OCI-M2 (cell line): ENCODE results near the gene SYCE1.
"Not testable (repeated sequence)": the region's sequence is repeated elsewhere in the genome, so short reads cannot be mapped to it uniquely, and the experiment has no call there.

Experiments
- DNase-seq: peaks from one replicate; lab custom pipeline; 2025; ENCODE audit not compliant: unreplicated experiment; lab: John Stamatoyannopoulos, UW

Gene SYCE1

DNA sequence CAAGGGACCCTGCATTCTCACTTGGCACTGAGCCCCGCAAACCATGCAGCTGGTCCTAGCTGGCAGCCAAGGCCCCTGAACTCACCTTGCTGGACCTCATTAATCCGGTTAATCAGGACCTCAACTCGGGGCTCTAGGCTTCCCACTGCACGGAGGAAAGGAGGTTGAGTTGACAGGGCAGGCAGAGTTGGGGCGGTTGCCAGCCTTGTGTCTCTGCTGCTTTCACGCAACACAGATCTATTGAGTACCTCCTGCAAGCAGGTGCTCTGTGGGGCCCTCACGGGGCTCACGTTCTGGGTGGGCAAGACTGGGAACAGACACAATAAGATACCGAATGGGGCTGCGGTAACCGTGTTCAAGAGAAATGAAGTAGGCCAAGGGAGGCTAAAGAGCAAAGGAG lies 6.2 kb downstream of the SYCE1 start:
- DNase-seq = no peak

- DNase-seq = no peak
These were observed 8.0 kb downstream of the SYCE1 start for GRCh38 chr10:133557381-133557780.

DNA sequence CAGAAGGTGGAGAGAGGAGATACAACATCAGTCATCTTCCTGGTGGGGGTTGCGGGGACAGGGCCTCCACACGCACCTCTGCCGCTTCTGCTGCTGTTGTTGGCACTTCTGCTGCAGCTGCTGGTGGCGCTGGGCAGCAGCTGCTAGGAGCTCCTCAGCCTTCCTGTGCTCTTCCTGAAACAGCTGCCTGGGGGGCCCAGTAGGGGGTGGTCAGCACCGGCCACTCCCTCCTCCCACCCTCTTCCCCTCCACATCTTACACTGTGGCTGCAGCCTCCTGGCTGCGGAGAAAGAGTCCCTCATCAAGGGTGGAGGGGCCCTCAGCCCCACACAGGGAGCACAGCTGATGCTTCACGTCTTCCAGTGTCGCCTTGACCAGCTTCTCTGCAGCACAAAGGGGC lies 9.9 kb downstream of the SYCE1 start:
- no peak for DNase-seq

- no peak for DNase-seq
These were observed 10.8 kb downstream of the SYCE1 start for GRCh38 chr10:133554600-133554999.

DNA sequence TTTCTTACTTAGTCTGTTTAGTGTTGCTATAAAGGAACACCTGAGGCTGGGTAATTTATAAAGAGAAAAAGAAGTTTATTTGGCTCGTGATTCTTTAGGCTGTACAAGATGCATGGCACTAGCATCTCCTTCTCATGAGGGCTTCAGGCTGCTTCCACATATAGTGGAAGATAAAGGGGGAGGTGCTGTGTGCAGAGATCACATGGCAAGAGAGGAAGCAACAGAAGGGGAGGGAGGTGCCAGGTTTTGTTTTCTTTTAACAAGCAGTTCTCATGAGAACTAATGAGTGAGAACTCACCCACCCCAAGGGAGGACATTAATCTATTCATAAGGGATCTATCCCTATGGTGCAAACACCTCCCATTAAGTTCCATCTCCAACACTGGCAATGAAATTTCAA lies 20.9 kb downstream of the SYCE1 start:
- no peak for DNase-seq

DNA sequence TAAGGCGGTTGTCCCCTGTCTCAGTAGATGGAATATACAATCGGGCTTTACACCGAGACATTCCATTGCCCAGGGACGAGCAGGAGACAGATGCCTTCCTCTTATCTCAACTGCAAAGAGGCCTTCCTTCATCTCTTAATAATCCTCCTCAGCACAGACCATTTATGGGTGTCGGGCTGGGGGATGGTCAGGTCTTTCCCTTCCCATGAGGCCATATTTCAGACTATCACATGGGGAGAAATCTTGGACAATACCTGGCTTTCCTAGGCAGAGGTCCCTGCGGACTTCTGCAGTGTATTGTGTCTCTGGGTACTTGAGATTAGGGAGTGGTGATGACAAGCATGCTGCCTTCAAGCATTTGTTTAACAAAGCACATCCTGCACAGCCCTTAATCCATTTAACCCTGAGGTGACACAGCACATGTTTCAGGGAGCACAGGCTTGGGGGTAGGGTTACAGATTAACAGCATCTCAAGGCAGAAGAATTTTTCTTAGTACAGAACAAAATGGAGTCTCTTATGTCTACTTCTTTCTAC lies 23.9 kb downstream of the SYCE1 start:
- DNase-seq = not testable (repeated sequence)

DNA sequence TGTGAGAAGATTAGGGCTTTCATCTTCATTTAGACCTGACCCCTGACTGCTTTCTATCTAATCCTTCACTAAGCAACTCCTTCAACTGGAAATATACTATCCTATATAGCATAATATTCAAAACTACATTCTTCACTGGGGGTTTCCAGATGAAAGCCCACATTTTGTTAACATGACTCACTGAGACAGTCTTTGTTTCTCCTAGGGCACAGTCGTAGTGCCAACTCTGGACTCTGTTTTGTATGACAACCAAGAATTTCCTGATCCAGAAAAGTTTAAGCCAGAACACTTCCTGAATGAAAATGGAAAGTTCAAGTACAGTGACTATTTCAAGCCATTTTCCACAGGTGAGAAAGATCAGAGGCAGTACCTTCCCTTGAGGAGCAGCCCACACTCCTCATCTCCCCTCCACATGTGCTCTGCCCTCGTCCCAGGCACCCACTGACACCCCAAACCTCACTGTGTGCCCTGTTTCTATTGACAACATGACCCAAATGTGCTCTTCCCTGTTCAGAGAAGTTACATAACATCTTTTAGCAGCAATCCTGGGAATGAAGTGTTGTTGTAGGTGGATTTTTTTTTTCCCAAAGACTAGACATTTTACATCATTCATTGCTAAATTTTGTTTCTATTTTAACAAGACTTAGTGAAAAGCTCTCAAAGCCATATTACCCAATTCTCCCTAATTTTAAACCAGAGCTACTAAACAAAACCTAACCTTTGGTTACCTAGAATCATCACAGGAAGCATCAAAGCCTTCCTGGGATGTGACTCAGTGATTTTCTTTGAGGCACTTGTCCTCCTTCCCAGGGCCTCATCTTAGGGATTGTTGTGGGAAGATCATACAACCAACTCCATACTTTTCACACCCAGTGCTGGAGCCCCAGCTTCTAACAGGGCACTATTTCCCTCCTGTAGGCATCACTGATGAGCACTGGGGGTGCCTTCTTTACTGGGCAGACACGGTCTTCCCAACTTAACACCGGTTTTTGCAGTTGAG lies 27.5 kb downstream of the SYCE1 start:
- DNase-seq = no peak

GRCh38 chr10:133536198-133536597 lies 29.2 kb downstream of the SYCE1 start:
- DNase-seq = no peak

GRCh38 chr10:133534417-133534816 lies 31.0 kb downstream of the SYCE1 start:
- DNase-seq = no peak

GRCh38 chr10:133532871-133533270 lies 32.5 kb downstream of the SYCE1 start:
- no peak for DNase-seq

DNA sequence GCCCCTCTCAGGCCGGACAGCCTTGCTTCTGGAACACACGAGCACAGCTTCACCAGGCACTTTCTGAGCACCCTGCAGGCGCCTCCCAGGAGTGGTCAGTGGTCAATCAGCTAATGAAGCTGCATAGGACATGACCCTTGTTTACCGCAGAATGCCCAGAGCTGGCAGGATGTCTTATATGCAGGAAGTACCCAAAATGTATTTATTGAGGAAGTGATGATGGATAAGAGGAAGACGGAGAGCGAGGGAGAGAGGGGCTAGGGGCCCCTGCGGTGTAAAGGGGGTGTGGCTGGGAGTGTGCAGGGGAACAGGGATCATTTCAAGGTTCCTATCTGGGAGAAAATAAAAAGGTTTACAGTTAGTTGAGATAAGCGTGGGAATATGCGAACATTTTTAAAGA lies 34.9 kb downstream of the SYCE1 start:
- no peak for DNase-seq

- DNase-seq = no peak
These were observed 35.8 kb downstream of the SYCE1 start for GRCh38 chr10:133529576-133529946.

- no peak for DNase-seq
These were observed 36.4 kb downstream of the SYCE1 start for GRCh38 chr10:133528845-133529575.

DNA sequence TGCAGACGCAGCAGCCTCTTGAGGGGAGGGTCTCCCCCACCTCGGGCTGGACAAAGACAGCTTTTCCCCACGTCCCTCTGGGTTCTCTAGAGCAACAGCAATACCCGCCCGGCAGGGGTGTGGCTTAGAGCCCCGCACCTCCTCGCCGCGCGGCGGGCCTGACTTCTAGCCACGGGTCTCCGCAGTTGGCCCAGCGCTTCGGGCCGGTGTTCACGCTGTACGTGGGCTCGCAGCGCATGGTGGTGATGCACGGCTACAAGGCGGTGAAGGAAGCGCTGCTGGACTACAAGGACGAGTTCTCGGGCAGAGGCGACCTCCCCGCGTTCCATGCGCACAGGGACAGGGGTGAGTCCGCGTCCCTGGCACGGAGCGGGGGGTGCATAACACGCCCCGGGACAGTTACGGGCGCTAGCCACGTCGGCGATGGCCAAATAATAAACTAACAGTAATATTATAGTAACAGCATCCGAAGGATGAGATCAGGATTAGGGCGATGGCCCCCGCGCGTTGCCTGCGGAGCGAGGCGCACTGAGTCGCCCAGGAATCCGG lies 37.0 kb downstream of the SYCE1 start:
- no peak for DNase-seq

DNA sequence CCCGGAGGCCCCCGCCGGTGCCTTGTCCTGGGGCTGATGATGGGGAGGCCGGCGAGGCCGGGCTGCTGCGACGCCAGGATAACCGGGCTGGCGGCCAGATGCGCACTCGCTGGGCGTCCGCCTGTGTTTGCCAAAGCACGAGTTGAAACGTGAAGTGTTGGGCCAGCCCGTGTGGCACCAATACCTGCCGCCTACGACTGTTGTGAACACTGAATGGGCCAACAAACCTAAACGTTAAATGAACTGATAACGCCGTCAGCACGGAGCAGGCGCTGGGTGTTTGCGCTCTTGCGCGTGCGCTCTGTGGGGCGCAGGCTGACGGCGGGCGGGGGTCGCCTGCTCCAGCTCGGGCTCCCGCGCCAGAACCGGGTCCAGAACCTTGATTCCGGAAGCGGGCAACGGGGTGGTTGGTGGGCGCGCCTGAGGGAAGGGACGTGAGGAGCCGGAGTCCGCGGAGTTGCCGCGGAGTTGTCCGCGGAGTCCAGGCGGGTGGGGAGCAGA lies 37.6 kb downstream of the SYCE1 start:
- no peak for DNase-seq

GRCh38 chr10:133526957-133527588 lies 38.3 kb downstream of the SYCE1 start, which contains the start of gene CYP2E1:
CYP2E1 (plus strand) TSS chr10:133527363; CDS start chr10:133527396, 33 bp downstream.
- no peak for DNase-seq

GRCh38 chr10:133525444-133525843 lies 39.9 kb downstream of the SYCE1 start:
- DNase-seq = no peak

- DNase-seq = no peak
These were observed 41.7 kb downstream of the SYCE1 start for GRCh38 chr10:133523631-133524203.

DNA sequence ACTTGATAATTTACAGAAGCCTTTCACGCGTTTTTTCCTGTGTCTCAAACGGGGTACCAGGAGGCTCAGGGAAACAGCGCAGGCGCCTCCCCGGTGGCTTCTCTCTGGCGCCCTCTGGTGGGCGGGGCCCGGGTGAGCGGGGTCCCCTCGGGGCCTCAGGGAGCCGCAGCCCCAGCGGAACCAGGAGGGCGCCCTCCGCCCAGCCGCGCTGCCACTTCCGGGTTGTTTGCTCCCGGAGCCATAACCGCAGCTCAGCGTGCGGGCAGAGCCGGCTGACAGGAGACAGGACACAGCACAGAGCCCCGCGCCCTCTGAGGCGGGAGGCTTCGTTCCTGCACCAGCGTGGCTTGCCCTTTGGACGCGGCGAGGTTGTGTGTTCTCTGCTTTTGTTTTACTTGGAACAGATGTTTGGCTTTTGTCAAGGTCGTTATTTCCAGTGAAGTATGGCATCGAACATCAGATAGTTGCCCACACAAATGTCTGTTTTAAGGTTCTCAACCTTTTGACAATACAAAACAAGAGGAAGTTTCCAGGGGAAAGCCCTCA lies 45.1 kb downstream of the SYCE1 start:
- no peak for DNase-seq

- not testable (repeated sequence) for DNase-seq
These were observed 46.9 kb downstream of the SYCE1 start for GRCh38 chr10:133518517-133518916.
